ENCODE data around the gene CAPZB. TPM values are rescaled to one million over a fixed set of nuclear protein-coding genes. Genes with fewer than 3 reads are reported as not detected.

CAPZB gene
- total RNA-seq, 1 donor from 2014 or later: 151 TPM

DNA sequence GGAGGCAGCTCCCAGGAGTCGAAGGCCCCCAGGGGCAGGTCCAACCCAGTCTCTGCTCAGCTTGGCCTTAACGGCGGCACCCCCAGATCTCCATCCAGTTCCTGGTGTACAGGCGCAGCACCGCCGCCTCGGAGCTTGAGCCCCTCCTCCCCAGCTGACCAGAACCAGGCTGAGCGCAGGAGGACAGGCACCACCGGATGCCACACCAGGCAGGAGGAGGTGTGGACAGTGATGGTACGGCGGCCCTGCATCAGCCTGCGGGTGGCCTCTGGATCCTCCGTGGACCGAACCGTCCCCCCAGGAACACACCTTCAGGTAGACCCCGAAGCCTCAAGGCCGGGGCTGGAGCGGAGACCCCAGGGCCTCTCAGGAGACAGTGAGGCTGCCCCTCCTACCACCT, 156.9 kb downstream of the CAPZB start:
- DNase-seq (ENCODE audit: low read depth): no peak

DNA sequence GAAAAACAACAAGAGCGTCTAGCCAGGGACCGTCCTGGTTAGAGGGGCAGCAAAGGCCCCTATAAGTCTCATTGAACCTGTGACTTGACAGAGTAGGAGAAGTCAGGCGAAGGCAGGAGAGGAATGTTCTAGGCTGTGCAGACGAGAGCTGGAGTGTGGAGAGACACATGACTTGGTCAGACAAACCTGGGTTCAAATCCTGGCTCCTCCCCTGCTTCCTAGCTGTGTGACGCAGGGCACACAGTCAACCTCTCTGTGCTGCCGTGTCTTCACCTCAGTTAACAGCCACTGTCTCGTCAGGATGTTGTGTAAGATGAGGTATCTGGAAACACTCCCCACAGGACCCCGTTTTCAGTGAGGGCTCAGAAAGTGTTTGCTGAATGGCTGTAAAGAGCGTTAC, 157.6 kb downstream of the CAPZB start:
- DNase-seq (ENCODE audit: low read depth): no peak

DNA sequence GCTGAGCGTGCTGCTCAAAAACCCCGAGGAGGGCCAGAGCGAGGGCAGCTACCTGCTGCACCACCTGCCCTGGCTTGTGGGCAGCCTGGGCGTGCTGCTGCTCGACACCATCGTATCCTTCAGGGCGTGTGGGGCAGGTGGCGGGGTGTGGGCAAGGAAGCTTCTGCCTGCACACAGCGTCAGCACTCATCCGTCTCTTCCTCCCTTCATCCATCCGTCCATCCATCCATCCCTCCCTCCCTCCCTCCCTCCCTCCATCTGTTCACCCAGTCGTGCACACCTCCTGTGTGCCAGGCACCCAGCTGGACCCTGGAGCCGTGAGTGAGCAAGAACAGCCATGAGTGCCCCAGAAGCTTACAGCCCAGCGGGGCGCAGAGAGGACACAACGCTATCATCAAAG, 158.0 kb downstream of the CAPZB start:
- no peak for DNase-seq (ENCODE audit: low read depth)

DNA sequence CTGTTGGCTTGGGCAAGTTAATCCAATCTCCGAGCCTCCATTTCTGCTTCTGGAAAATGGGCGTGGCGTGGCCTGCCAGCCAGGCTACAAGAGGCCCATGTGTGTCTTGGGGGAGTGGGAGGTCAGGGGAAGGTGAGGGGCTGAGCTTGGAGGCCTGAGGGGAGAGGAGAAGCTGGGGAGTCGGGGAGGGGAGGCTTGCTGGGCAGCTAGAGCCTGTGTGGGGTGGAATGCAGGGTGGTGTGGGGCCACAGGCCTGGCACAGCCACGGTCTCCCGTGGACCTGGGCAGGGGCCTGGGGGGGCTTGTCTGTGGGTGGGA, 158.6 kb downstream of the CAPZB start:
- no peak for DNase-seq (ENCODE audit: low read depth)

DNA sequence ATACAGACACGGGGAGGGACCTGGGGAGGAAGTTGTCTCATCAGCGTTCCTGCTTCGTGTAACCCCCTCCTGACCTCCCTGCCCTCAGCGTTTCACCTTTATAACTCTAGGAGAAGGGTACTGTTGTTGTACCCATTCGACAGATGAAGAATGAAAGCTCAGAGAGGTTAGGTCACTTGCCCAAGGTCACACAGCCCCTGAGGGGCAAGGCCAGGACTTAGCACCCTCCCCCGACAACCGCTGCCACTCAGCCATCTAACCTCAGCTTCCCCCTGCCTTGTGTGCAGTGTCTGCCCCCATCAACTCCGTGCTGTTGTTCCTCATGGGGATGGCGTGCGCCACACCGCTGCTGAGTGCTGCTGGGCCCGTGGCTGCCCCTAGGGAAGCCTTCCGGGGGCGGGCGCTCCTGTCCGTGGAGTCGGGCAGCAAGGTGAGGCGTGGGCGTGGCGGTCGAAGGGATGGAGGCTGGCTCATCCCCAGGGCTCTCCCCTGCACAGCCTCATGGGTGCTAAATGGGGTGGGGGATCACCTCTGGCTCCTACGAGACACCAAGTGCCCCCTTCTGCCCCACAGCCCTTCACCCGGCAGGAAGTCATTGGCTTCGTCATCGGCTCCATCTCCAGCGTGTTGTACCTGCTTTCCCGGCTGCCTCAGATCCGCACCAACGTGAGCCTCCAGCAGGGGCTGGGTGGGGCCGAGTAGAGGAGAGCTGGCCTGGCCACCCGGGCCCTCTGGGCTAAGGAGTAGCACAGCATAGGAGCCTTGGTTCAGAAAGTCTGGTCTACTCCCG, 159.2 kb downstream of the CAPZB start:
- DNase-seq (ENCODE audit: low read depth): no peak

DNA sequence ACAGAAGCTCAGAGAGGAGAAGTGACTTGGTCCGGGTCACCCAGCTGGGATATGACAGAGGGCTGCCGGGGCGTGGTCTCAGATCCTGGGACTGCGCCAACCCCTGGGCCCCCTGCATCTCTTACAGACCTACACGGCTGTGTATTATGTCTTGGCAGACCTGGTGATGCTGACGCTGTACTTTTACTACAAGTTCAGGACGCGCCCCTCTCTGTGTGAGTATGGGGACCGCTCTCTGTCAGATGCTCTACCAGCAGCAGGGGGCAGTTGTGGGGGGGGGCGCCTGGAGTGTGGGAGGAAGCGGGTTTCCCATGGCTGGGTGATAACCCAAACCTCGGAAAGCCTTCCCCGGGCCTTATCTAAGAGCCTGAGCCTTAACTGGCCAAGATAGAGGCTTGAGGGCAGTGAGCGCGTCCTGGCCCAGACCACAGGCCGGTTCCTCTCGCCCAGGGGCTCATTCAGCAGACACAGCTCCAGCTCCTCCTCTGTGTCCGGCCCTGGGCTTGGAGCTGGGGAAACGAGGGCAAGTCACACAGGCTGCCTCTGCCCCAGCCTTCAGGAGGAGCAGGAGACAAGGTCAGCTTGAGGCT, 159.9 kb downstream of the CAPZB start:
- no peak for DNase-seq (ENCODE audit: low read depth)

DNA sequence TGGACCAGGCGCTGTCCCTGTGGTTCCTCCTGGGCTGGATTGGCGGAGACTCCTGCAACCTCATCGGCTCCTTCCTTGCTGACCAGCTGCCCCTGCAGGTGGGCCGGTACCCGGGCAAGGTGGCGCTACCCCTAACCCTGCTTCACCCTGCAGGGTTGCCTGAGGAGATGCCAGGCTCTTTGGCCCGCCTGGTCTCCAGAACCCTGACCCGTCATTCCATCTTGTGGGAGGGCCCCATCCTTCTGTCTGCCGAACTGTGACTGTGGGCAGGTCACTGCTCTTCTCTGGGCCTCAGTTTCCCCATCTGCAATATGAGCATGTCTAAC, 160.7 kb downstream of the CAPZB start:
- DNase-seq (ENCODE audit: low read depth): no peak

DNA sequence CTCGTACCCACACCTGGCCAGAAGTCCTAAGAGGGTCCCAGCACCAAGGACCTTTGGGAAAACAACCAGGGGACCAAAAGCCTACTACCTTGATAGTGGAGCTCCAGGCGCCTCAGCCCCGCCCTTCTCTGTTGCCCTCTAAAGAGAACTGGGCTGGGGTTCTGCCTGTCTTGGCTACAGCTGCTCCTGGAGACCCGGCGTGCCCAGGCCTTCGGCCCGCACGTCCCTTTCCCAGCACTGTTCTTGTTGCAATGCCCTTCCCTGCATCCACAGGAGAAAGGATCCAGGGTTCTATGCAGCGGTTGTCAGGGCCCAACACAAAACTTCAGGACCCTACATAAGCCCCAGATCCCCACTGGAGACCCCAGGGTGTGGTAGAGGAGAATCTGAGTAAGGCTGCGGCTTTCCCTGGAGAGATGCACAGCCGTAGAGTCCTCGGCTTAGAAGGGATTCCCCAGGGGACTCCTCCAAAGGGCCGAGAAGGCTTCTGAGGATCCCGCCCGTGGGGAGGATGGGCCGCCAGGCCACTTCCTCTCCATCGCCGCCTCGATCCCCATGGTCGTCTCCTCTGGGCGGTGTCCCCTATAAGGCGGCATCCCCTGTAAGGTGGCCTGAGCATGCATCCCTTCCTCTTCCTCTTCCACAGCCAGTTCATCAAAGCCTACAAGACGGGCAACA, 161.2 kb downstream of the CAPZB start:
- no peak for DNase-seq (ENCODE audit: low read depth)

DNA sequence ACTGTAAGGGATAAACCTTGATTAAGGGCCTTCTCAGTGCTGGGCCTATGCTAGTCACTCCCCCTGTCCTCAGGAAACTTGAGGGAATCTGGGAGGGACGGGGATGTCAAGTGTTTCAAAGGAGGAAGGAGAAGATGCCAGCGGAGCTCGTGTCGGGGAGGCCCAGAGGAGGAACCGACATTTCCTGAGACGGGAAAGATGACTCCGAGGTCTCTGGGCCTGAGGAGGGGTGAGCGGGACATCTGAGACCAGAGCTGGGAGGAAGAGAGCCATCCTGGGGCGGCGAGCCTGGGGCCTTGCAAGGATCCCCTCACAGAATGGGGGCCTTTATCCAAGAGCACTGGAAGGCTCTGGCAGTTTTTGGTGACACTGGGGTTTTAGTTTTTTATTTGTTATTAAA, 162.9 kb downstream of the CAPZB start:
- no peak for DNase-seq (ENCODE audit: low read depth)

DNA sequence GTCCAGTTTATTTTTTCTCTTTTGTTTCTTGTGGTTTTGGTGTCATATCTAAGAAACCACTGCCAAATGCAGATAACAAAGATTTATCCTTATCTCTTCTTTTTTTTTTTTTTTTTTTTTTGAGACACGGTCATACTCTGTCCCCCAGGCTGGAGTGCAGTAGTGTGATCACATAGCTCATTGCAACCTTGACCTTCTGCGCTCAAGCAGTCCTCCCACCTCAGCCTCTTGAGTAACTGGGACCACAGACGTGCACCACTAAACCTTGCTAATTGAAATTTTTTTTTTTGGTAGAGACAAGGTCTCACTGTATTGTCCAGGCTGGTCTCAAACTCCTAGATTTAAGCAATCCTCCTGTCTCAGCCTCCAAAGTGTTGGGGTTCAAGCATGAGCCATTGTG, 164.3 kb downstream of the CAPZB start:
- DNase-seq (ENCODE audit: low read depth): no peak

DNA sequence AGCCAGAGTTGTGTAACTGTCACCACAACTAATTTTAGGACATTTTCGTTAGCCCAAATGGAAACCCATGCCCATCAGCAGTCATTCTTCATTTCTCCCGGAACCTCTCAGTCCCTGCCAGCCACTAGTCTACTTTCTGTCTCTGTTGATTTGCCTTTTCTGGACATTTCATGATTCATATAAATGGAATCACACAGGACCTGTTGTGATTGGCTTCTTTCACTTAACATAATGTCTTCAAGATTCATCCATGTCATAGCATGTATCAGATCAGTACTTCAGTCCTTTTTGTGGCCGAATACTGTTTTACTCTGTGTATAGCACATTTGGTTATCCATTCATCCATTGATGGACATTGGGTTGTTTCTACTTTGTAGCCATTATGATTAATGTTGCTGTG, 166.1 kb downstream of the CAPZB start:
- DNase-seq (ENCODE audit: low read depth): no peak

DNA sequence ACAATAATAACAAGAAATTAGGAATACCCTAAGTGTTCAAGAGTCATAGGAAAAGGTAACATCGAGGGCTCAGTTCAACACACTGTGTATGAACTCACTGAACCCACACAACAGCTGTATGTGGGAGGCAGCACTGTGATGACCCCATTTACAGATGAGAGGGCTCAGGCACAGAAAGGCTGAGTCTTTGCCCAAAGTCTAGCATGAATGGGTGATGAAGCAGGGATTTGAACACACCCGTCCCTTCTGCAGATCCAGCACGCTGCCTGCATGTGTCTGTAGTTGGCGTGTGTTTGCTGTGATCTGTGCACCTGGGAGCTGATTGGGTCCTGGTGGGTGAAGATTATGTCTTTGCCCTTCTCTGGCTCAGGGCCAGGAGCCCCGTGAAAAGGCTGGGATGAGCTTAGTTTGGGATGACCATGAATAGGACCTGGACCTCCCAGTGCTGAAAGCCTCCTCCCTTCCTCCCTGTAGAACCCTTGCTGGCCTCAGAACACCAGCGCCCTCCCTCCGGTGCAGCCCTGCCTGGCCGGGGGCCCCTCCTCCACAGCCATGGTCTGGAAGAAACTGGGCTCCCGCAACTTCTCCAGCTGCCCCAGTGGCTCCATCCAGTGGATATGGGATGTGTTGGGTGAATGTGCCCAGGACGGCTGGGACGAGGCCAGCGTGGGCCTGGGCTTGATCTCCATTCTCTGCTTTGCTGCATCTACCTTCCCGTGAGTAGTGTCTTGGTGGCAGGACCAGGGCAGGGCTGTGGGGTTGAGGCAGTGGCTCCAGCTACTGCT, 168.0 kb downstream of the CAPZB start:
- DNase-seq (ENCODE audit: low read depth): no peak

DNA sequence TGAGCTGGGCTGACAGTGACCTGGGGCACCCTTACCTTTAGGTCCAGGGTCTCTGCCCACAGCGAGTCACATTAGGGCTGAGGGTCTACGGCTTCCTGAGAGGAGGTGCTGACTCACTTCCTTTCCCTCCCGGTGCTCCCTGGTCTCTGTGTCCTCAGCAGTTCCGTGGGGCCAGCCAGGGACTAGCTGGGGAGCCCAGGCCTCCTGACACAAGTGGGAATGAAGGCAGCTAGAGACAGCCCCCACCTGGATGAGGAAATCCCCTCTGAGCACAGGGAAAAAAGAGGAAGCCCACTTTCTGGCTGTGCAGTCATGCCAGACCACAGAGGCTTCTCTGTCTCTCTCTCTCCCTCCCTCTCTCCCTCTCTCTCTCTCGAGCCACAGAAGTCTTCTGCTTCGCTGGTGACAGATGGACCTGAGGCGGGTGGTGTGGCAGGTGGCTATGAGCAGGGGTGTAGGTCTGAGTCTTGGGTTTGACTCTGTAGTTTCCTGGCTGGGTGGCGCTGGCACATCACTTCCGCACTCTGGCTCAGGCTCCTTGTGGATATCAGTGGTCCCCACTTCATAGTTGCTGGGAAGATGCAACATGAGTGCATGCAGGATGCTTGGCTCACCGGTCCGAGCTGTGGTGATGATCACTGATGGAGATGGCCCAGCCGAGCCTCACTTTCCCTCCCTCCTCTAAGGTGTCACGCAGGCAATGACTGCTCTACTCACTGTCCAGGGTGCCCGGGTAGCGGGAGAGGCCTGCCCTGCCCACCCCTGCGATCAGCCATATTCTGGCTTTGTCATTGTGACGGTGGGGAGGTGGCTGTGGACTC, 169.8 kb downstream of the CAPZB start:
- DNase-seq (ENCODE audit: low read depth): peak; percentile 35

DNA sequence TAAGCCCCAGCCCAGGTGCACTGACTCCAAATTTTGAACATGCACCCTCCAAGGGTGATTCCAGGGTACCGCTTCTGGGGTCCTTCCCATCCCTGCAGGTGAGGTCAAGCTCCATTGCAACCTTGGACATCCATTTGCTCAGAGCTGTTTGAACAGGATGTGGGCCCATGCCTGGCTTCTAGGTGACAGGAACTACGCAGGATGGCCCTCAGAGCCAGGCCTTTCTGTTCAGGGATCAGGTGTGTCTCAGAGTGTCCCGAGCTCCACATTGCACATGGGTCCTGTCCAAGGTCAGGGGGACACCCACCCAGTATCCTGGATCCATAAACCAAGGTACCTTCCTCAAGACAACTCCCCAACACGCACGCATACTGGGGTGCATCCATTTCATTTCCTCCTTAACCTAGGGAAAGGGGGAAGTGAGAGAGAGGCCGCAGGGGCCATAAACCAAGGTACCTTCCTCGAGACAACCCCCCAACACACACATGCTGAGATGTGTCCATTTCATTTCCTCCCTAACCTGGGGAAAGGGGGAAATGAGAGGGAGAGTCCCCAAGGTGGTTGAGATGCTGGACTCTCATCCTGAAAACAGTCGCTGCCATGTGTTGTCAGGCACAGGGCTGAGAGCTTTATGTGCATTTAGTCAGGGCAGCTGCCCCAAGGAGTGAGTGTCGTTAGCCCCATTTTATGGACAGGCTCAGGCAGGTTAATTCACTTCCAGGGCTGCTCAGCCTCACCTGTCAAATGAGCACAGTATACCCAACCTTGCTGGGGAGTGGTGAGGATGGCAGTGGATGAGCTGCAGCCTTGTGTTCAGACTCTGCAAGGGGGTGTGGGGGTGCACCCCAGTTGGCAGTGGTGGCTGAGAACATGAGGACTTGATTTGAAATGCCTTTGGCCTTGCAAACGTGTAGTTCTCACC, 171.1 kb downstream of the CAPZB start:
- DNase-seq (ENCODE audit: low read depth): no peak

DNA sequence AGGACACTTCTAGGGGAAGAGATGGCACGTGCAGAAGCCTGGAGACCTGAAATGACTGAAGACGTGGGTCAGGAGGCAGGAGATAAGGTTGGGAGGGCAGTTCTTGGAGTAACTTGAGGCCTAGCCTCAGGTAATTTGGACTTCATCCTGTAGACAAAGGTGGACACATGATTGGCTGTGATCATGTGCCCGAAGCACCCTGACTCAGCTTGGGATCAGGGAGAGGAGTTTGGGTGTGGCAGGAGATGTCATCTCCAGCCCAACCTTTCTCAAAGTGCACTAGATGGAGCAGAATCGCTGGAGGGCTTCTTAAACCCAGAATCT, 171.7 kb downstream of the CAPZB start:
- no peak for DNase-seq (ENCODE audit: low read depth)

DNA sequence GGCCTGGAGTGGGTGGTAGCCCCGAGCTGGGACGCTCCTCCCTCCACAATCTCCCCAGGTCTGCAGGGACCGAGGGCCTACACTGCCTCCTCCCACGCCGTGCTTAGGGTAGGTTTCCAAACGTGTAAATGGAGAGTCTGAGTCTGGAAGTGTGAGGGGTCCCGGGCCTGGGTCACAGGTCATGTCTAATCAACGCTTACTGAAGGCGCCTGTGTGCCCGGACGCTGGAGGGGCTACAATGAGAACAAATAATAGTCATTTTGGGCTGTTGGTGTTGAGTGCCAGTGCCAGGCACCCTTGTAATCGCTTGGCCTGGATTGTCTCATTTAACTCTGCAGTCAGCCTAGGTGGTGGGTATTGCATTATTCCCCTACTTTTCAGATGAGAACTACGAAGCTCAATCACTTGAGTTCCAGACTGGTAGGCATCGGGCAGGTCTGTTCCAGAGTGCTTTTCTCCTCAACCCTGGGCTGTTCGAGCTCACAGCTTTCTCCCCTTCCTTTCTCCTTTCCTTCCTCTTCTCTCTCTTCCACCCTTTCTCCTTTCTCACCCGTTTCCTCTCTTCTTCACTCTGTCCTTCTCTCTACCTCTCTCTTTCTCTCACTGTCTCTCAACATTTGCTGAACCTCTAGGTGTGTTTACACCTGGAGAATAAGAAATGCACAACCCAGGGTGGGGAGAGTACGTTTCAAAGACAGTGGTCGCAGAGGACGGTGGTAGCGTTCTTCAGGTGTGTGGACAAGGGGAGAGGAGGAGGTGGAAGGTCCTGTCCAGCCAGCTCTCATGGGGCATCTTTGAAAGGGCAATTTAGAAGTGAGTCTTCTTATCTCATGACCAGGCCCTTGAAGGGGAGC, 172.3 kb downstream of the CAPZB start:
- DNase-seq (ENCODE audit: low read depth): peak; percentile 36

DNA sequence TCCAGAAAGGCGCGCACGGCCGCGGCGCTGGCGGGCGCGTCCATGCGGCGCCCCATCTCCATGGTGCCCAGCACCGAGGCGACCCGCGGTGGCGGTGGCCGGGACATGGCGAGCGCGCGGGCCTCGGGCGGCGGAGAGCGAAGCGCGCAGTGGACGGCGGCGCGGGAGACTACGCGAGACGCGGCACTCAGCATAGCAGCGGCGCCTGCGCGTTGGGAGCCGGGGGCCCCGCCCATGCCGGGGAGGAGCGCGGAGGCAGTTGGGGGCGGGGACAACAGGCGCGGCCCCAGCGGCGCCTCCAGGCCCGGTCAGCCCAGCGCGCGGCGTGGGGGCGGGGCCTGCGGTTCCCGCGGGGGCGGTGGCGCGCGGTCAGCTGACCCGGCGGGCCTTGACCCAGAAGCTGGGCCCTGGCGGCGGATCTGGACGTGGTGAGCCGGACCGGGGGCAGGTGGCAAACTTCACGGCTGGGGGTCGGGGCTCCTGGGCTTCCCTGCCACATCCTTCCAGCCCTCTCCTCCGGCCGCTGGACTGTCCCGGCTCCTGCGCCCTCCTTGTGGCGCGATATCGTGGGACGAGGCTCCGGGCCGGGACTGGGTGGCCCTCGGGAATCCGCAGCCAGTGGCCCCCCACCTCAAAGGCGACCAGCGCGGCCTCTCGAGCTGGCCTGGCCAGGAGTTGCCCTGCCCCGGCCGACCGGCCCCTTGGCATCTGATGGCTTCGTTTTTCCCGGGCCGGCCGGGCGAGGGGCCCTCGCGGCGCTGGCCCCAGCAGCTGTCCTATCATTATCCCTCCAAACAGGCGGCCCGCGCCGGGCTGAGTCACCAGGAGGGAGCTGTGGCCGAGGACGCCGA, 173.2 kb downstream of the CAPZB start, which contains the start of the genes AKR7A2 and SLC66A1:
Gene AKR7A2, minus strand, starts transcription at position 214 of the 851 bp plus-strand sequence. Its CDS starts 20 bp downstream, at position 194.
Gene SLC66A1, plus strand, starts transcription at position 396 of the 851 bp plus-strand sequence. CDS start 5,352 bp downstream, outside the sequence.
- peak; percentile 62 for DNase-seq (ENCODE audit: low read depth)

DNA sequence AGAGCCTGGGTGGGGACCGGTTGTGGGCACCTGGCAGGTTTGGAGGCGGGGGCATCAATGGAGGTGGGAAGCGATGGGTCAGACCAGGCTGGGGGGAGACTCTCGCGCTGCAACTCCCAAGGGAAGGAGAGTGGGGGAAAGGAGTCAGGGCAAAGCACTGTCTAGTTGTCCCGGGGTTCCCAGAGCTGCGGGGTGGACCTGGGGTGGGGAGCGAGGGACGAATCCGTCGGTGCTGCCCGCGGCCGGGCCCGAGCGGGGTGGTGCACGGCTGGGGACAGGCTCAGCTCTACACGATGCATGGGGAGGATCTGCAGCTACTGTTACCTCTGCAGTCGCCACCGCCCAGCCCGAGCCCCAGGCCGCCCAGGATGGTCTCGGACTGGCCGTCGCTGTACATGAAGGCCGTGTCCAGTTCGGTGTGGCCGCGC, 173.8 kb downstream of the CAPZB start:
- no peak for DNase-seq (ENCODE audit: low read depth)
